Lower lobe of right lung (tissue), 2 donors: Measurements from ENCODE around the gene PTGR3. TPM values are rescaled to one million over a fixed set of nuclear protein-coding genes. Genes with fewer than 3 reads are reported as not detected.
A peak's percentile ranks its signal among the peaks of the same experiment; 100 is the strongest.

Experiments
- ATAC-seq, 2 donors: fragments of 200-7000 bp; cut with Tn5 transposase; one replicate each; pipeline ENCODE4 v1.9.1; 2020 to 2022; ENCODE audit warnings: mild to moderate bottlenecking in 2 of 2, moderate library complexity in 2 of 2
- DNase-seq: peaks from one replicate; pipeline ENCODE4 v3.0.0-alpha.2; 2020
- H3K27ac ChIP-seq: fragments of 200-600 bp; one replicate; pipeline ENCODE4 v1.8.0; 2022
- H3K27me3 ChIP-seq: fragments of 200-600 bp; one replicate; pipeline ENCODE4 v1.8.0; 2022; ENCODE audit warnings: low read depth
- H3K36me3 ChIP-seq: fragments of 200-600 bp; one replicate; pipeline ENCODE4 v1.8.0; 2022; ENCODE audit warnings: mild to moderate bottlenecking
- H3K4me1 ChIP-seq: fragments of 200-600 bp; one replicate; pipeline ENCODE4 v1.8.0; 2022
- H3K4me3 ChIP-seq: fragments of 200-600 bp; one replicate; pipeline ENCODE4 v1.8.0; 2022; ENCODE audit warnings: mild to moderate bottlenecking
- H3K9me3 ChIP-seq: fragments of 200-600 bp; one replicate; pipeline ENCODE4 v1.8.0; 2022
- CTCF ChIP-seq: fragments of 200-600 bp; IDR thresholded peaks from one replicate; pipeline ENCODE4 v1.8.0; 2022; ENCODE audit warnings: antibody characterized with exemption, mild to moderate bottlenecking
- intact Hi-C: fragments of 100-400 bp; cut with DNase I; formaldehyde crosslinking; loops from one replicate; pipeline ENCODE4 v1.11.0; 2022
- total RNA-seq: library from RNA; stranded (reverse); fragmentation: NEBNext Ultra II Directional; extraction: Animal tissue kit (Norgen Biotek cat#: 25700); gene quantifications from one replicate; pipeline ENCODE4 v1.2.1, GENCODE V29; 2021
- donor health status: DM: no; HTN: yes; CAD: no; lungs with severe emphysema.

PTGR3 gene
- total RNA-seq, 1 donor from 2014 or later = 37.3 TPM

- H3K4me1 ChIP-seq = peaks cover 55% of the 10 kb centered on the region
- intact Hi-C loops = no loop called here
These were observed 5.4 kb upstream of the PTGR3 start for GRCh38 chr18:75214332-75214690.

GRCh38 chr18:75213611-75214331 lies 4.8 kb upstream of the PTGR3 start:
- intact Hi-C loops = no loop called here
- H3K4me3 ChIP-seq = no peak overlapping the region

More at GRCh38 chr18:75214332-75214690, 5.4 kb upstream of the PTGR3 start:
- Histone ChIP-seq H3K9me3 (no peaks in the 10 kb centered on the region), H3K27ac (no peak overlapping the region), H3K36me3 (no peaks in the 10 kb centered on the region), H3K27me3 (no peaks in the 10 kb centered on the region), H3K4me3 (no peak overlapping the region)
- TF ChIP-seq CTCF = no peak
- DNase-seq (no peak), ATAC-seq (no peak)

GRCh38 chr18:75212751-75213090 lies 3.8 kb upstream of the PTGR3 start:
- no peaks in the 10 kb centered on the region for H3K36me3 ChIP-seq
- ATAC-seq (no peak), DNase-seq (no peak)
- H3K4me1 ChIP-seq = peaks cover 48% of the 10 kb centered on the region
- H3K27ac ChIP-seq = no peak overlapping the region
- intact Hi-C loops = no loop called here
- TF ChIP-seq CTCF = no peak
- H3K27me3 ChIP-seq = no peaks in the 10 kb centered on the region
- H3K4me3 ChIP-seq = peak overlapping the region; percentile 74
- no peaks in the 10 kb centered on the region for H3K9me3 ChIP-seq

More at GRCh38 chr18:75213611-75214331, 4.8 kb upstream of the PTGR3 start:
- peaks cover 55% of the 10 kb centered on the region for H3K4me1 ChIP-seq
- no peaks in the 10 kb centered on the region for H3K9me3 ChIP-seq
- TF ChIP-seq CTCF = no peak
- DNase-seq = no peak
- no peaks in the 10 kb centered on the region for H3K36me3 ChIP-seq
- H3K27me3 ChIP-seq = no peaks in the 10 kb centered on the region
- ATAC-seq = no peak
- H3K27ac ChIP-seq = no peak overlapping the region

GRCh38 chr18:75211953-75212750 lies 3.2 kb upstream of the PTGR3 start:
- Histone ChIP-seq H3K4me1 (peaks cover 51% of the 10 kb centered on the region), H3K4me3 (peak overlapping the region; percentile 74), H3K9me3 (no peaks in the 10 kb centered on the region), H3K27me3 (no peaks in the 10 kb centered on the region), H3K27ac (peak overlapping the region; percentile 77), H3K36me3 (no peaks in the 10 kb centered on the region)
- intact Hi-C loops = no loop called here
- ATAC-seq (no peak), DNase-seq (peak; percentile 63)
- TF ChIP-seq CTCF = no peak

- ATAC-seq = no peak
- TF ChIP-seq CTCF = no peak
These were observed 2.6 kb upstream of the PTGR3 start for GRCh38 chr18:75211626-75211952.

More at GRCh38 chr18:75211626-75211952, 2.6 kb upstream of the PTGR3 start:
- H3K9me3 ChIP-seq = no peaks in the 10 kb centered on the region
- peak overlapping the region; percentile 77 for H3K27ac ChIP-seq
- peaks cover 53% of the 10 kb centered on the region for H3K4me1 ChIP-seq
- DNase-seq = no peak
- no peaks in the 10 kb centered on the region for H3K27me3 ChIP-seq
- intact Hi-C loops = no loop called here
- H3K36me3 ChIP-seq = no peaks in the 10 kb centered on the region
- peak overlapping the region; percentile 74 for H3K4me3 ChIP-seq
